IMR-90 (cell line): ENCODE measurements around the gene TNFRSF1A. TPM values are rescaled to one million over a fixed set of nuclear protein-coding genes. Genes with fewer than 3 reads are reported as not detected.

ENCODE experiments used
- ATAC-seq: fragments of 200-7000 bp; cut with Tn5 transposase; 2 replicates; pipeline ENCODE4 v1.9.1; 2020; ENCODE audit warnings: low read depth, mild to moderate bottlenecking, moderate library complexity
- BruUV-seq: library from RNA; stranded (reverse); fragments of 400-500 nt; replicated peaks from 2 replicates; lab custom pipeline; 2021; lab: Mats Ljungman, UMichigan
- CTCF ChIA-PET: fragments of 300-600 bp; formaldehyde crosslinking; extraction: SDS; loops from one replicate; lab custom pipeline; 2021; ENCODE audit warnings: antibody characterized with exemption; lab: Yijun Ruan, JAX
- POLR2A ChIA-PET: fragments of 300-600 bp; sonication (Branson Sonifier 250); formaldehyde crosslinking; loops from one replicate; lab custom pipeline; 2022; ENCODE audit warnings: antibody characterized with exemption; ENCODE audit not compliant: unreplicated experiment; lab: Charles Lee
- DNase-seq: peaks from one replicate; pipeline ENCODE4 v3.0.0; 2013
- H2AFZ ChIP-seq: replicated peaks from 2 replicates; pipeline ENCODE3; 2013; ENCODE audit warnings: low read length, mild to moderate bottlenecking; ENCODE audit not compliant: poor library complexity
- H2AK5ac ChIP-seq: 2 replicates; pipeline ENCODE4 v1.6.1; 2013; ENCODE audit warnings: low read depth, low read length, inconsistent platforms
- H2AK9ac ChIP-seq: replicated peaks from 2 replicates; pipeline ENCODE3; 2013; ENCODE audit warnings: mild to moderate bottlenecking, low read depth, low read length, moderate library complexity; ENCODE audit not compliant: poor library complexity
- H2BK120ac ChIP-seq: 2 replicates; pipeline ENCODE4 v1.6.1; 2013; ENCODE audit warnings: low read depth, low read length, inconsistent platforms
- H2BK15ac ChIP-seq: 3 replicates; pipeline ENCODE4 v1.6.1; 2013; ENCODE audit warnings: low read depth, low read length, inconsistent platforms
- H2BK20ac ChIP-seq: 2 replicates; pipeline ENCODE4 v1.6.1; 2013; ENCODE audit warnings: low read depth, mild to moderate bottlenecking, inconsistent platforms, low read length, moderate library complexity
- H2BK5ac ChIP-seq: 2 replicates; pipeline ENCODE4 v1.6.1; 2013; ENCODE audit warnings: mild to moderate bottlenecking, low read depth, low read length, inconsistent platforms; ENCODE audit not compliant: poor library complexity, severe bottlenecking
- H3K14ac ChIP-seq: replicated peaks from 2 replicates; pipeline ENCODE4 v1.6.1; 2013; ENCODE audit warnings: low read depth, low read length, inconsistent platforms
- H3K18ac ChIP-seq: 2 replicates; pipeline ENCODE4 v1.6.1; 2013; ENCODE audit warnings: low read depth, low read length, control low read depth
- H3K23ac ChIP-seq: 2 replicates; pipeline ENCODE4 v1.6.1; 2013; ENCODE audit warnings: low read depth, low read length, inconsistent platforms
- H3K27ac ChIP-seq: 2 replicates; pipeline ENCODE4 v1.5.1; 2013; ENCODE audit warnings: mild to moderate bottlenecking, control low read depth, low read length; ENCODE audit not compliant: insufficient read depth
- H3K27me3 ChIP-seq: 2 replicates; pipeline ENCODE4 v1.6.1; 2013; ENCODE audit warnings: low read length; ENCODE audit not compliant: control insufficient read depth, insufficient read depth
- H3K36me3 ChIP-seq: 2 replicates; pipeline ENCODE4 v1.6.1; 2013; ENCODE audit warnings: low read length, mixed read lengths; ENCODE audit not compliant: control insufficient read depth, insufficient read depth
- H3K4ac ChIP-seq: 2 replicates; pipeline ENCODE4 v1.6.1; 2013; ENCODE audit warnings: low read depth, low read length, inconsistent platforms
- H3K4me1 ChIP-seq: 2 replicates; pipeline ENCODE4 v1.6.1; 2013; ENCODE audit warnings: low read length, mixed read lengths; ENCODE audit not compliant: control insufficient read depth, insufficient read depth
- H3K4me2 ChIP-seq: 2 replicates; pipeline ENCODE4 v1.6.1; 2013; ENCODE audit warnings: low read depth, mild to moderate bottlenecking, control low read depth, low read length, moderate library complexity
- H3K4me3 ChIP-seq: 2 replicates; pipeline ENCODE4 v1.5.1; 2013; ENCODE audit warnings: low read depth, mild to moderate bottlenecking, control low read depth, low read length, moderate library complexity; ENCODE audit not compliant: insufficient read depth
- H3K56ac ChIP-seq: 2 replicates; pipeline ENCODE4 v1.6.1; 2013; ENCODE audit warnings: low read length, inconsistent platforms; ENCODE audit not compliant: insufficient read depth; ENCODE audit errors: extremely low read depth
- H3K79me1 ChIP-seq, 2 experiments: 2 replicates each; pipeline ENCODE4 v1.6.1; 2013; ENCODE audit warnings: low read length in 2 of 2, inconsistent platforms in 1 of 2, low read depth in 1 of 2
- H3K9ac ChIP-seq: 2 replicates; pipeline ENCODE4 v1.6.1; 2013; ENCODE audit warnings: low read depth, low read length, control low read depth
- H3K9me1 ChIP-seq: 2 replicates; pipeline ENCODE4 v1.6.1; 2013; ENCODE audit warnings: low read length, inconsistent platforms; ENCODE audit not compliant: insufficient read depth
- H3K9me3 ChIP-seq: 2 replicates; pipeline ENCODE4 v1.6.1; 2013; ENCODE audit warnings: low read length; ENCODE audit not compliant: control insufficient read depth, insufficient read depth
- H4K20me1 ChIP-seq: 2 replicates; pipeline ENCODE4 v1.6.1; 2013; ENCODE audit warnings: low read length, inconsistent platforms; ENCODE audit not compliant: insufficient read depth
- H4K5ac ChIP-seq: 2 replicates; pipeline ENCODE4 v1.6.1; 2013; ENCODE audit warnings: mild to moderate bottlenecking, low read depth, low read length, control low read depth
- H4K8ac ChIP-seq, 2 experiments: 2 replicates each; pipeline ENCODE4 v1.6.1; 2013; ENCODE audit warnings: low read depth in 2 of 2, low read length in 2 of 2, control low read depth in 1 of 2, inconsistent platforms in 1 of 2
- H4K91ac ChIP-seq: 2 replicates; pipeline ENCODE4 v1.6.1; 2013; ENCODE audit warnings: low read depth, low read length, inconsistent platforms; ENCODE audit not compliant: insufficient read depth
- BHLHE40 ChIP-seq: fragments of 150-350 bp; IDR thresholded peaks from 2 replicates; pipeline ENCODE4 v1.6.1; 2016; ENCODE audit warnings: mild to moderate bottlenecking, low read depth, low read length
- CHD1 ChIP-seq: IDR thresholded peaks from 2 replicates; pipeline ENCODE4 v1.6.1; 2012; ENCODE audit warnings: low read depth, low read length, improper control_type of control experiment
- CTCF ChIP-seq: conservative IDR thresholded peaks from 2 replicates; pipeline ENCODE4 v1.5.1; 2012; ENCODE audit warnings: mild to moderate bottlenecking, low read depth, low read length, improper control_type of control experiment
- MAZ ChIP-seq: IDR thresholded peaks from 2 replicates; pipeline ENCODE4 v1.6.1; 2012; ENCODE audit warnings: low read depth, mild to moderate bottlenecking, low read length, improper control_type of control experiment, moderate library complexity, borderline replicate concordance
- POLR2A ChIP-seq: IDR thresholded peaks from 2 replicates; pipeline ENCODE4 v1.6.1; 2012; ENCODE audit warnings: mild to moderate bottlenecking, low read depth, low read length
- WGBS, 2 experiments: methylation state at CpG; one replicate each; pipeline versions ENCODE4 v1.1.5 to v1.1.7; 2013; ENCODE audit warnings: missing lambda C conversion rate in 2 of 2; ENCODE audit not compliant: insufficient read length in 1 of 2; ENCODE audit errors: extremely low coverage in 2 of 2; 5-methylcytosine and 5-hydroxymethylcytosine counted together
- dilution Hi-C: fragments of 300-500 bp; cut with HindIII; formaldehyde crosslinking; loops from one replicate; pipeline ENCODE4 v1.14.3; 2018; ENCODE audit warnings: low sequenced_read_pairs; ENCODE audit not compliant: unreplicated experiment
- in situ Hi-C: fragments of 300-500 bp; cut with MboI; formaldehyde crosslinking; loops from 3 replicates; pipeline ENCODE4 v1.14.3; 2019; ENCODE audit warnings: low sequenced_read_pairs, inconsistent platforms, mixed read lengths
- intact Hi-C: fragments of 100-400 bp; cut with micrococcal nuclease; formaldehyde crosslinking; loops from 2 replicates; pipeline ENCODE4 v1.10.0; 2022
- polyA plus RNA-seq, 3 experiments: library from polyadenylated mRNA; depleted of rRNA; stranded (reverse); fragments of >200 nt; gene quantifications; 2 replicates each; pipeline ENCODE4 v1.2.3, GENCODE V29; 2012; ENCODE audit warnings: low replicate concordance in 1 of 3
- total RNA-seq: library from RNA; depleted of rRNA; stranded (reverse); fragments of >200 nt; gene quantifications from 2 replicates; pipeline ENCODE4 v1.2.3, GENCODE V29; 2012

The TNFRSF1A gene
- total and polyA plus RNA-seq, 2 of the 4 experiments (the other 2 are of a cell fraction) = 79.6 to 136 TPM

DNA sequence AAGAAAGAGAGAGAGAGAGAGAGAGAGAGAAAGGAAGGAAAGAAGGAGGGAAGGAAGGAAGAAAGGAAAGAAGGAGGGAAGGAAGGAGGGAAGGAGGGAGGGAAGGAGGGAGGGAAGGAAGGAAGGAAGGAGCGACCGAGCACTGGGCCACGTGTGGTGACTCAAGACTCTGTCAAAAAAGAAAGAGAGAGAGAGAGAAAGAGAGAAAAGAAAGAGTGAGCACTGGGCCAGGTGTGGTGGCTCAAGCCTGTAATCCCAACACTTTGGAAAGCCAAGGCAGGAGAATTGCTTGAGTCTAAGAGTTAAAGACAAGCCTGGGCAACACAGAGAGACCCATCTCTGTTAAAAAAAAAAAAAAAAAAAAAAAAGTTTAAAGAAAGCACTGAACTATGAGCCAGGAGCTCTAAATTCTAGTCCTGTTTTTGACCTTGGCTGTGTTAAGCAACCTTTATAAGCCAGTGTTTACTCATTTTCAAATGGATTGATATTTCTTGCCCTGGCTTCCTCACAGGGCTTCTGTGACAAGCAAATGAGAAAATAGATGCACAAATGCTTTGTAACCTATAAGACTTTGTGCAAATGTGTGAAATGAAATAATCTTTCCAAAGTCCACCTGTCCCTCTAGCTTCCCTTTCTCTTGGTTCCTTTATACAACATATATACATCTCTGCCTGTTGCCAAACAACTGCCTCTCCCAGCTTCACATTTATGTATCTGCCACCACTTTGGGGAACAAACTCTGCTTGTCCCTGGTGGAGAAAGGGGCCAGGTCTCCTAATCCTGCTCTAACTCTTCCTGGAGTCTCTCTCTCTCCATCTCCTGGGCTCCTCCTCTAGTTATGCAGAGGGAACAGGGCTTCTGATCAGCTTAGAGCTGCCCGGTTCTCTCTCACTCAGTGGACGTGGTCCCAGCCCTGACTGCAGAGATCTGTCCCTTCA, 47.5 kb downstream of the TNFRSF1A start:
- Histone ChIP-seq H3K36me3 (no peaks in the 10 kb centered on the region), H2AK9ac (no peak overlapping the region), H3K27ac (no peak overlapping the region), H2BK15ac (peak overlapping the region; percentile 21; the same call in 1 of the 3 replicates), H3K4ac (peak overlapping the region; percentile 54), H3K4me1 (peaks cover 24% of the 10 kb centered on the region), H2AK5ac (peak overlapping the region; percentile 67), H4K20me1 (no peaks in the 10 kb centered on the region), H3K27me3 (no peaks in the 10 kb centered on the region), H3K9me1 (peaks cover 8% of the 10 kb centered on the region; the same call in 1 of the 2 replicates), H3K4me3 (no peak overlapping the region), H2BK120ac (peak overlapping the region; percentile 27; the same call in 1 of the 2 replicates), H3K9ac (no peak overlapping the region), H3K4me2 (no peak overlapping the region), H3K23ac (no peak overlapping the region; the same call in 1 of the 2 replicates), H4K5ac (no peak overlapping the region), H3K56ac (no peak overlapping the region), H3K79me1 (no peaks in the 10 kb centered on the region; a peak in 1 of 4 replicates), H4K8ac (peak overlapping the region in 1 of 2 experiments; percentile 20; a peak in 1 of 4 replicates), H3K14ac (no peak overlapping the region; the same call in 1 of the 2 replicates), H3K9me3 (no peaks in the 10 kb centered on the region), H2BK20ac (peak overlapping the region; percentile 32; the same call in 1 of the 2 replicates), H2AFZ (no peak overlapping the region), H3K18ac (peak overlapping the region; percentile 18; the same call in 1 of the 2 replicates), H2BK5ac (no peak overlapping the region), H4K91ac (peak overlapping the region; percentile 27)
- CTCF ChIA-PET = interaction anchor here (0.6 to 0.7 kb wide), 2 partner anchors 305 to 1633 kb away, joined by 3 to 5 read pairs; no protein-coding TSS in a partner anchor
- BruUV-seq = no TSS peak
- POLR2A ChIA-PET = interaction anchor here (0.6 kb wide), 1 partner anchor 240 kb away, joined by 17 read pairs; the partner anchor contains the start of gene GAPDH
- 80% methylated on average over 3 of the region's 5 CpGs; no CpG with 5 or more reads in 1 of the 2 experiments for WGBS, 2 experiments
- dilution Hi-C loops (no loop called here), in situ Hi-C loops (loop anchor here (25.0 kb wide), 1 partner anchor 832 kb away; no protein-coding TSS in a partner anchor), intact Hi-C loops (no loop called here)
- ATAC-seq (peak; percentile 28), DNase-seq (no peak)
- TF ChIP-seq BHLHE40 (no peak), MAZ (no peak), CHD1 (no peak), CTCF (no peak), POLR2A (no peak)
